Brain microvascular endothelial cell (primary cell): Measurements from ENCODE around the gene SUGP2.

ENCODE experiments used
- DNase-seq: peaks from one replicate; pipeline ENCODE4 v3.0.0-alpha.2; 2020
- H3K27ac ChIP-seq: fragments of 250-450 bp; sonication (Bioruptor Pico); 2 replicates; pipeline ENCODE4 v1.5.1; 2020; ENCODE audit warnings: mild to moderate bottlenecking, moderate library complexity
- H3K27me3 ChIP-seq: fragments of 250-450 bp; sonication (Bioruptor Pico); replicated peaks from 2 replicates; pipeline ENCODE4 v1.5.1; 2020; ENCODE audit warnings: mild to moderate bottlenecking
- H3K36me3 ChIP-seq: fragments of 250-450 bp; sonication (Bioruptor Pico); replicated peaks from 2 replicates; pipeline ENCODE4 v1.5.1; 2020; ENCODE audit warnings: mild to moderate bottlenecking
- H3K4me3 ChIP-seq: 2 replicates; pipeline ENCODE4 v1.5.1; 2011; ENCODE audit warnings: low read depth, mild to moderate bottlenecking, control low read depth, low read length, moderate library complexity
- in situ Hi-C: cut with HindIII; loops from 2 replicates; pipeline ENCODE4 v1.10.0; 2017; ENCODE audit warnings: low sequenced_read_pairs, low pct_ligation_motif_present
- TF ChIP-seq, protein P1 (sequence below): IDR thresholded peaks from 2 replicates; pipeline ENCODE4 v1.5.1; 2011; ENCODE audit warnings: low read depth, mild to moderate bottlenecking, moderate library complexity, low read length, control low read depth, inconsistent platforms; ENCODE audit errors: missing control alignments

The SUGP2 gene

GRCh38 chr19:18975011-18975410 lies 58.3 kb downstream of the SUGP2 start:
- no peak overlapping the region for H3K27ac ChIP-seq

GRCh38 chr19:18972851-18973250 lies 60.5 kb downstream of the SUGP2 start:
- no peak for DNase-seq
- TF ChIP-seq, protein P1, sequence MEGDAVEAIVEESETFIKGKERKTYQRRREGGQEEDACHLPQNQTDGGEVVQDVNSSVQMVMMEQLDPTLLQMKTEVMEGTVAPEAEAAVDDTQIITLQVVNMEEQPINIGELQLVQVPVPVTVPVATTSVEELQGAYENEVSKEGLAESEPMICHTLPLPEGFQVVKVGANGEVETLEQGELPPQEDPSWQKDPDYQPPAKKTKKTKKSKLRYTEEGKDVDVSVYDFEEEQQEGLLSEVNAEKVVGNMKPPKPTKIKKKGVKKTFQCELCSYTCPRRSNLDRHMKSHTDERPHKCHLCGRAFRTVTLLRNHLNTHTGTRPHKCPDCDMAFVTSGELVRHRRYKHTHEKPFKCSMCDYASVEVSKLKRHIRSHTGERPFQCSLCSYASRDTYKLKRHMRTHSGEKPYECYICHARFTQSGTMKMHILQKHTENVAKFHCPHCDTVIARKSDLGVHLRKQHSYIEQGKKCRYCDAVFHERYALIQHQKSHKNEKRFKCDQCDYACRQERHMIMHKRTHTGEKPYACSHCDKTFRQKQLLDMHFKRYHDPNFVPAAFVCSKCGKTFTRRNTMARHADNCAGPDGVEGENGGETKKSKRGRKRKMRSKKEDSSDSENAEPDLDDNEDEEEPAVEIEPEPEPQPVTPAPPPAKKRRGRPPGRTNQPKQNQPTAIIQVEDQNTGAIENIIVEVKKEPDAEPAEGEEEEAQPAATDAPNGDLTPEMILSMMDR, result no peak
- no peak overlapping the region for H3K4me3 ChIP-seq
- in situ Hi-C loops, result no loop called here
- H3K36me3 ChIP-seq, result no peaks in the 10 kb centered on the region
- no peaks in the 10 kb centered on the region for H3K27me3 ChIP-seq
- no peak overlapping the region for H3K27ac ChIP-seq

More at GRCh38 chr19:18975011-18975410, 58.3 kb downstream of the SUGP2 start:
- Histone ChIP-seq H3K36me3 (no peaks in the 10 kb centered on the region), H3K27me3 (no peaks in the 10 kb centered on the region), H3K4me3 (no peak overlapping the region)
- in situ Hi-C loops, result no loop called here
- DNase-seq, result no peak
- TF ChIP-seq, protein P1, result no peak

DNA sequence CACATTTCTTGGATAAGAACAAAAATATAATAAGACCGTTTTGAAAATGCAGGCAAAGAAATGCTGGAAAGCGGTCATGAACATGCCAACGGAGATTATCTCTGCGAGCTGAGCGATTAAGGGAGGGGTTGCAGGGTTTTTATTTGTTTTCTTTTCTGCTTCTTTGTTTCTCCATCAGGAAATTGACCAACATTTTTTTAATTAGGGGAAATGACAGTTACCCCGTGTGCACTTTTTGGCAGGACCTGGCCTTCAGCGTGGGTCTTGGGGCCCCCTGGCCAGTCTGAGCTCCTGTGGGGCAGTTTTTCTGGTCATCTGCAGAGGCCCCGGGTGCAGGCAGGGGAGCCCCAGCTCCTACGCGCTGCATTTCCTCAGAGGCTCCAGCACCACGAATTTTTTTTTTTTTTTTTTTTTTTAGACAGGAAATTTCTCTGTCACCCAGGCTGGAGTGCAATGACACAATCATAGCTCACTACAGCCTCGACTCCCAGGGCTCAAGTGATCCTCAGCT lies 61.0 kb downstream of the SUGP2 start:
- no peak for DNase-seq
- in situ Hi-C loops, result no loop called here
- H3K4me3 ChIP-seq, result no peak overlapping the region
- H3K36me3 ChIP-seq, result no peaks in the 10 kb centered on the region
- TF ChIP-seq, protein P1, result no peak
- no peaks in the 10 kb centered on the region for H3K27me3 ChIP-seq
- H3K27ac ChIP-seq, result no peak overlapping the region

GRCh38 chr19:18969931-18970659 lies 63.2 kb downstream of the SUGP2 start:
- no peaks in the 10 kb centered on the region for H3K27me3 ChIP-seq
- in situ Hi-C loops, result no loop called here
- no peaks in the 10 kb centered on the region for H3K36me3 ChIP-seq
- peak overlapping the region; percentile 17 for H3K27ac ChIP-seq
- TF ChIP-seq, protein P1, result no peak
- DNase-seq, result no peak
- H3K4me3 ChIP-seq, result no peak overlapping the region

GRCh38 chr19:18967358-18968146 lies 65.8 kb downstream of the SUGP2 start:
- TF ChIP-seq, protein P1, result no peak
- Histone ChIP-seq H3K27ac (no peak overlapping the region), H3K4me3 (no peak overlapping the region), H3K27me3 (no peaks in the 10 kb centered on the region), H3K36me3 (no peaks in the 10 kb centered on the region)
- no peak for DNase-seq
- in situ Hi-C loops, result no loop called here
